GM12873 (cell line): ENCODE data around the gene ELOVL4.

Experiments used
- TF ChIP-seq, protein P1 (sequence below): IDR thresholded peaks from 2 replicates; pipeline ENCODE4 v1.5.1; 2012; ENCODE audit warnings: low read depth, mild to moderate bottlenecking, moderate library complexity, low read length, control low read depth; ENCODE audit not compliant: insufficient read depth; ENCODE audit errors: missing control alignments

Gene ELOVL4

DNA sequence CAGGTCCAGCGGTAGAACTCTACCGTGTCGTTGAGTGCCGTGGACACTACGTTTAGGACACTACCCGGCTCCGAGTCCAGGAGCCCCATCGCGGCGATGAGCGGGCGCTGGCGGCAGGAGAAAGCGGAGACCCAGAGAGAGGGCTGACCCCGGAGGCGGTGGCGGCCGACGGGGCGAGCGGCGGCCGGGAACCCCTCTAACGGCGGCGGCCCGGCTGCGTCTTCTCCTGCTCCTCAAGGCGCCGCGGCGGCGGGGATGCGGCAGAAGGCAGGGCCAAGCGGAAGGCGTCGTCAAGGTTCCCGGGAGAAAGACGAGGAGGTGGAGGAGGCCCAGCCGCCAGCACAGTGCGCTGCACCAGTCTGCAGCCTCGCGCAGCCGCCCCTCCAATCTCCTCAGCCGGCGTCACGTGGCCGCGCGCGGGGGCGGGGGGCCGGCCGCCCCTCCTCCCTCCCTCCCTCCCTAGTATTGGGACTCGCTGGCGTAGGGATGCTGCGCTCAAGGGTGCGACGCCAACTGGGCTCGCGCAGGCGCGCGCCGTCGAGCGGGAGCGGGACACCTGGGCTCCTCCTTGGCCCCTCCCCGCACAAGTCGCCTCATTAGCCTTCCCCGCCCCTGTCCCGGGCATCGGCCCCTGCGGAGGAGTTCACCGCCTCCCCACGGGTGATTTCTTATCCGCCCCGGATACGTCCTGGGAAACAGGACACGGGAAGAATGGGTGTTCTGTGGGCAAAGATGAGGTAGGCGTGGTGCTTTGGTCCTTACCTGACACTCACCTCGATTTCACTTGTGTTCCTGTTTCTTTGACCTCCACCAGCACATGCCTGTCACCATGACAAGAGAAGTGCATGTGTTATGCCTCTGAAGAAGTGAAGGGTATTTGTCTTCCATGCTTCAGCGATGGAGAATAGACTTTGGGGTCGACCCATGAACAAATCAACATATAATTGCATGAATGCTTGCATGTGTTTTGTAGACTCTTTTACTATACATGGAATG lies at the start of gene ELOVL4:
Gene ELOVL4, minus strand, starts transcription at position 363 of the 996 bp plus-strand sequence. Its CDS starts 274 bp downstream, at position 89.
- TF ChIP-seq, protein P1, sequence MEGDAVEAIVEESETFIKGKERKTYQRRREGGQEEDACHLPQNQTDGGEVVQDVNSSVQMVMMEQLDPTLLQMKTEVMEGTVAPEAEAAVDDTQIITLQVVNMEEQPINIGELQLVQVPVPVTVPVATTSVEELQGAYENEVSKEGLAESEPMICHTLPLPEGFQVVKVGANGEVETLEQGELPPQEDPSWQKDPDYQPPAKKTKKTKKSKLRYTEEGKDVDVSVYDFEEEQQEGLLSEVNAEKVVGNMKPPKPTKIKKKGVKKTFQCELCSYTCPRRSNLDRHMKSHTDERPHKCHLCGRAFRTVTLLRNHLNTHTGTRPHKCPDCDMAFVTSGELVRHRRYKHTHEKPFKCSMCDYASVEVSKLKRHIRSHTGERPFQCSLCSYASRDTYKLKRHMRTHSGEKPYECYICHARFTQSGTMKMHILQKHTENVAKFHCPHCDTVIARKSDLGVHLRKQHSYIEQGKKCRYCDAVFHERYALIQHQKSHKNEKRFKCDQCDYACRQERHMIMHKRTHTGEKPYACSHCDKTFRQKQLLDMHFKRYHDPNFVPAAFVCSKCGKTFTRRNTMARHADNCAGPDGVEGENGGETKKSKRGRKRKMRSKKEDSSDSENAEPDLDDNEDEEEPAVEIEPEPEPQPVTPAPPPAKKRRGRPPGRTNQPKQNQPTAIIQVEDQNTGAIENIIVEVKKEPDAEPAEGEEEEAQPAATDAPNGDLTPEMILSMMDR = no peak

DNA sequence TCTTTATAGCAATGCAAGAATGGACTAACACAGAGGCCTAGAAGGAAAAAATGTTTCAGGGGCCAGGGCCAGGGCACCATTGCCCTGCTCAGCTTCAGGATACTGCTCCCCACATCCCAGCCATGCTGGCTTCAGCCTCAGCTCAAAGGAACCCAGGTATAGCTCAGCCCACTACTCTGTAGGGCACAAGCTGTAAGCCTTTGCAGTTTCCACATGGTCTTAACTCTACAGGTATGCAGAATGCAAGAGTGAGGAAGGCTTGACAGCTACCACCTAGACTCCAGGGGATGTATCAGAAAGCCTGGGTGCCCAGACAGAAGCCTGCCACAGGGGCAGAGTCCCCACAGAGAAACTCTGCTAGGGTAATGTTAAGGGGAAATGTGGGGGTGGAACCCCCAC lies 46.6 kb upstream of the ELOVL4 start:
- TF ChIP-seq, protein P1 = no peak

DNA sequence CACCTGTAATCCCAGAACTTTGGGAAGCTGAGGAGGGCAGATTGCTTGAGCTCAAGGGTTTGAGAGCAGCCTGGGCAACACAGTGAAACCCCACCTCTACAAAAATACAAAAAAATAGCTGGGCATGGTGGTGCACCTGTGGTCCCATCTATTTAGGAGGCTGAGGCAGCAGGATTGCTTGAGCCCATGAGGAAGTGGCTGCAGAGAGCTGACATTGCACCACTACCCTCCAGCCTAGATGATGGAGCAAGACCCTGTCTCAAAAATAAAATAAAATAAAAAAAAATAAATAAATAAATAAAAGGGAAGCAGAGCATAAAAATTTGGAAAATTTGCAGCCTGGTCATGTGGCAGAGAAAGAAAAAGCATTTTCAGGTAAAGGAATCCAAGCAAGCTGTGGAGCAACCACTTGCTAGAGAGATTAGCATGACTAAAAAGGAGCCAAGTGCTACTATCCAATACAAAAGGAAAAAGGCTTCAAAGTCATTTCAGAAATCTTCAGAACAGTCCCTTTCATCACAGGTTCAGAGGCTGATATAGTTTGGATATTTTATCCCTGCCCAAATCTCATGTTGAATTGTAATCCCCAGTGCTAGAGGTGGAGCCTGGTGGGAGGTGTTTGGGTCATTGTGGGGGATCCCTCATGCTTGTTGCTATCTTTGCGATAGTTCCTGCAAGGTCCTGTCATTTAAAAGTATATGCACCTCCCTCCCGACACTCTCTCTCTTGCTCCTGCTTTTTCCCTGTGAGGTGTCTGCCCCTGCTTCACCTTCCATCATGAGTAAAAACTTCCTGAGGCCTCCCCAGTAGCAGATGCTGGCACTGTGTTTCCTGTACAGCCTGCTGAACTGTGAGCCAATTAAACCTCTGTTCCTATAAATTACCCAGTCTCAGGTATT lies 45.9 kb upstream of the ELOVL4 start:
- TF ChIP-seq, protein P1 = no peak

DNA sequence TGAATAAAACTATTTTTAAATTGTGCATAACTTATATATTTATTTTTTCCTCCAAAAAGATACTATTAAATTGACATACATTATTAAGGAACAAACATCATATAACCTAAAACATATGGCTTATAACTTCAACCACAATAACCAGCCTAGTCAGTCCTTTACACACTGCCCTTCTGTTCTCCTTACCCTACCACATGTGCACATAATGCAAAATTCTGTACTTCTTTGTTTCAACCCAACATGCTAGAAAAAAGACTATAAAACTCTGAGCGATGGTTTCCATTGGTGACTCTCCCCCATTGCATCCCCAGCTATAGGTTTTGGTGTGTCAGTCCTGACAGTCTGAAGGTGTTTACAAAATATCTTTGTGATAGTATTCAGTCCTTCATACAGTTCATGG lies 42.3 kb upstream of the ELOVL4 start:
- TF ChIP-seq, protein P1 = no peak

DNA sequence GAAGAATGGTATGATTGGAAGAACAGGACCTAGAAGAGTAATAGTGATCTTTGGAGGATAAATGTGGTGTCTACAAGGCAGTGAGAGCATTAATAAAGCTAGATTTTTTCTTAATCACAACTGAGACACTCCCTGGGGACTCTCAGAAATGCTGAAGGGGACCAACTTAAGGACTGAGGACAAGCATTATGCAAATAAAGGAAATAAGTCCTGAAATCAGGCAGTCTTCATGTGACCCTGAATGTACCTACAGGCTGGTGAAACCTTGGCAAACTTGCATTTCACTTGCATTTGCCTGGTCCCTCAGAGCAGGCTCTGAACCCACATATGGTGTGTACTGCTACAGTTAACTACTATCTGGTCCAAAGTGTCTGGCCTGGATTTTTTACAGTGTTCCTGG lies 37.8 kb upstream of the ELOVL4 start:
- TF ChIP-seq, protein P1 = no peak

DNA sequence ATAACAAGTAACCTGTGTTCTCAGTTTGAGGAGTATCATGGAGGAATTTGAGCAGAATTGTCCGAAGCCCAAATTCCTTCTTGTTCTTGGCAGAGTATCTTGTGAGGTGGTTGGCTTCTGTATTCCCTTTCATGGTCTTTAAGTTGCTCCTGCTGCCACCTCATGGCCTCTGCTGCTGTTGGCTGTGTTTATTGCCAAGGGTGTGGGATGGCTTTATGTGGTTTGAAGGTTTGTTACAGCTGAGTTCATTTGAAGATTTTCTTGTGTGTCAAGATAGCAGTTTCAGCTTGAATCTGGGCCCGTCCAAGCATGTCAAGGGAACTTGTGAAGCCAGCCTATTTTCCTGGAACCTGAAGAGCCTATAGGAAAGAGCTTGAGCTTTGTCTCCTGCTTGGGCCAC lies 36.9 kb upstream of the ELOVL4 start:
- TF ChIP-seq, protein P1 = peak; percentile 7

DNA sequence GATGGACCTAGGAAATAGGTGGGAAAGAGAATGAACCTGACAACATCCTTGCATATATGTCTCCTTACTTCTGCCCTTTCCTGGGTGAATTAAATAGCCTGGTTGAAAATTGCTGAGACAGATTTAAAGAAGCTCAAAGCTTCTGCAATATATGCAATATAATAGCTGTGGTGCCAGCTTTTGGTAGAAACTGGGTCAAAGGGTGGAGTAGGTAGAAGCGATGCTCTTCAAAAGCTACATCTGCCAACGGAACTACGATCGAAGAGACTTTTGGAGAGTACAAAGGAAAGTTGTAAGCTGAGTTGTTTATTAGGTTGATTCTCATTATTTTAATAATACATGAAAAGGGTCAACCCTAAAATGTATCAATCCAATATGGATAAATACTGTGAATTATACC lies 34.3 kb upstream of the ELOVL4 start:
- TF ChIP-seq, protein P1 = no peak
